Measurements from ENCODE around the gene DCDC2.

DNA sequence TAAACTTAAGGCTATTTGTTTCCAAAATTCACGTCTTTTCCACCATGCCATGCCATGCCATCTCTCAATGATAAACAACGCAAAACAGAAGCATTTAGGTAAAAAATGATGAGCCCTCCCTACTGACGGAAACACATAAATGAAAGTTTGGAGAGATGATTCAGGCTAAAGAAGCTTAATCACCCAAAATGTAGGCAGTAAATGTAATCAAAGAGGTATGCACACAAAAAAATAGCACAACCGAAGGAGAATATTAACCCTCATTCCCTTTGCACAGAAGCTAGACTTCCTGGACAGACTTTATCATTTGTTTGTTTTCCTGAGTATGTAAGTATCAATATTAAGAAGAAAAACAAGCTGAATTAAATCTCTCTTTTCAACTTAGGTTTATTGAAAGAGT lies 28.8 kb downstream of the DCDC2 start:
- TF ChIP-seq TAF1 (conservative IDR thresholded peaks at IDR 0.05) (no peak), GABPA (IDR thresholded peaks at IDR 0.05 in 1 of 2, conservative IDR thresholded peaks at IDR 0.05 in 1 of 2) (no peak), YY1 (IDR thresholded peaks at IDR 0.05) (no peak), NR2F2 (IDR thresholded peaks at IDR 0.05) (no peak)
- TF ChIP-seq, protein P1, sequence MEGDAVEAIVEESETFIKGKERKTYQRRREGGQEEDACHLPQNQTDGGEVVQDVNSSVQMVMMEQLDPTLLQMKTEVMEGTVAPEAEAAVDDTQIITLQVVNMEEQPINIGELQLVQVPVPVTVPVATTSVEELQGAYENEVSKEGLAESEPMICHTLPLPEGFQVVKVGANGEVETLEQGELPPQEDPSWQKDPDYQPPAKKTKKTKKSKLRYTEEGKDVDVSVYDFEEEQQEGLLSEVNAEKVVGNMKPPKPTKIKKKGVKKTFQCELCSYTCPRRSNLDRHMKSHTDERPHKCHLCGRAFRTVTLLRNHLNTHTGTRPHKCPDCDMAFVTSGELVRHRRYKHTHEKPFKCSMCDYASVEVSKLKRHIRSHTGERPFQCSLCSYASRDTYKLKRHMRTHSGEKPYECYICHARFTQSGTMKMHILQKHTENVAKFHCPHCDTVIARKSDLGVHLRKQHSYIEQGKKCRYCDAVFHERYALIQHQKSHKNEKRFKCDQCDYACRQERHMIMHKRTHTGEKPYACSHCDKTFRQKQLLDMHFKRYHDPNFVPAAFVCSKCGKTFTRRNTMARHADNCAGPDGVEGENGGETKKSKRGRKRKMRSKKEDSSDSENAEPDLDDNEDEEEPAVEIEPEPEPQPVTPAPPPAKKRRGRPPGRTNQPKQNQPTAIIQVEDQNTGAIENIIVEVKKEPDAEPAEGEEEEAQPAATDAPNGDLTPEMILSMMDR (IDR thresholded peaks at IDR 0.05; ENCODE audit: low read depth, low read length, missing input control), result no peak

All from liver (tissue), 3 donors.